CD4-positive, CD25-positive, alpha-beta regulatory T cell (primary cell): ENCODE results near the gene MAST4. TPM values are rescaled to one million over a fixed set of nuclear protein-coding genes. Genes with fewer than 3 reads are reported as not detected.
A peak's percentile ranks its signal among the peaks of the same experiment; 100 is the strongest.

Experiments
- ATAC-seq, 2 donors: fragments of 150-1000 bp; cut with Tn5 transposase; one replicate each; pipeline ENCODE4 v1.10.0; 2021; ENCODE audit warnings: low read depth in 2 of 2, moderate number of reproducible peaks in 2 of 2, moderate library complexity in 1 of 2
- DNase-seq, 3 donors: peaks; one replicate each; pipeline versions ENCODE4 v3.0.0 to v3.0.0-alpha.2; 2012 to 2022; ENCODE audit warnings: mixed read lengths in 1 of 3
- H3K27ac ChIP-seq: one replicate; pipeline ENCODE4 v1.7.0; 2013; ENCODE audit warnings: mild to moderate bottlenecking, low read length; ENCODE audit not compliant: insufficient read depth, poor library complexity, severe bottlenecking
- H3K27me3 ChIP-seq: one replicate; pipeline ENCODE4 v1.7.0; 2013; ENCODE audit warnings: low read length; ENCODE audit not compliant: control insufficient read depth, insufficient read depth
- H3K36me3 ChIP-seq: one replicate; pipeline ENCODE4 v1.7.0; 2013; ENCODE audit warnings: mild to moderate bottlenecking, low read length, moderate library complexity; ENCODE audit not compliant: control insufficient read depth, insufficient read depth
- H3K4me1 ChIP-seq: 2 replicates; pipeline ENCODE4 v1.7.0; 2013; ENCODE audit warnings: mild to moderate bottlenecking, low read length; ENCODE audit not compliant: insufficient read depth, control insufficient read depth, poor library complexity, severe bottlenecking
- H3K4me3 ChIP-seq: one replicate; pipeline ENCODE4 v1.7.0; 2013; ENCODE audit warnings: low read depth, mild to moderate bottlenecking, low read length, moderate library complexity
- H3K9me3 ChIP-seq, 2 experiments: 1 replicate in 1 of 2; 2 replicates in 1 of 2; pipeline ENCODE4 v1.7.0; 2013; ENCODE audit warnings: low read length in 2 of 2, mild to moderate bottlenecking in 1 of 2, moderate library complexity in 1 of 2; ENCODE audit not compliant: control insufficient read depth in 2 of 2
- H3K27ac Mint-ChIP-seq, 3 donors: one replicate each; pipeline ENCODE4 v1.8.0; 2020 to 2022; ENCODE audit warnings: mild to moderate bottlenecking in 3 of 3, mixed read lengths in 3 of 3, moderate library complexity in 2 of 3
- H3K27me3 Mint-ChIP-seq: one replicate; pipeline ENCODE4 v1.8.0; 2022; ENCODE audit warnings: mild to moderate bottlenecking, mixed read lengths
- H3K36me3 Mint-ChIP-seq: one replicate; pipeline ENCODE4 v1.8.0; 2020; ENCODE audit warnings: mixed read lengths
- H3K4me1 Mint-ChIP-seq, 4 donors: one replicate each; pipeline ENCODE4 v1.8.0; 2020 to 2022; ENCODE audit warnings: mixed read lengths in 4 of 4, mild to moderate bottlenecking in 1 of 4
- H3K4me3 Mint-ChIP-seq, 4 donors: one replicate each; pipeline ENCODE4 v1.8.0; 2020 to 2022; ENCODE audit warnings: mild to moderate bottlenecking in 4 of 4, mixed read lengths in 4 of 4, moderate library complexity in 3 of 4
- H3K9me3 Mint-ChIP-seq, 7 donors: one replicate each; pipeline ENCODE4 v1.8.0; 2020 to 2022; ENCODE audit warnings: mixed read lengths in 7 of 7, mild to moderate bottlenecking in 3 of 7, moderate library complexity in 2 of 7
- polyA plus RNA-seq, 4 donors: library from polyadenylated mRNA; unstranded; fragments of 300-500 nt; fragmentation: Illumina TruSeq; gene quantifications; one replicate each; pipeline ENCODE4 v1.2.3, GENCODE V29; 2021
- total RNA-seq: library from RNA; stranded (reverse); gene quantifications from one replicate; pipeline ENCODE4 v1.2.3, GENCODE V29; 2022

The MAST4 gene
- total and polyA plus RNA-seq, 5 donors from 2014 or later, result 11.7 to 54.1 (median 12.7) TPM

GRCh38 chr5:66633754-66634153, 37.6 kb downstream of the MAST4 start:
- H3K4me1 Mint-ChIP-seq, result no peaks in the 10 kb centered on the region
- no peak for ATAC-seq

GRCh38 chr5:66634601-66635000, 38.4 kb downstream of the MAST4 start:
- no peaks in the 10 kb centered on the region for H3K4me1 Mint-ChIP-seq
- Histone ChIP-seq H3K4me1 (no peaks in the 10 kb centered on the region), H3K27me3 (no peaks in the 10 kb centered on the region), H3K4me3 (no peak overlapping the region), H3K9me3 (no peaks in the 10 kb centered on the region), H3K36me3 (no peaks in the 10 kb centered on the region), H3K27ac (no peak overlapping the region)
- H3K36me3 Mint-ChIP-seq, result no peaks in the 10 kb centered on the region
- no peak for ATAC-seq
- H3K27ac Mint-ChIP-seq, result peak overlapping the region in 1 of 3 donors; percentile 54
- H3K9me3 Mint-ChIP-seq, result peaks cover 0 to 2% (median 0%) of the 10 kb centered on the region in 7 donors
- no peak for DNase-seq
- H3K4me3 Mint-ChIP-seq, result no peak overlapping the region
- H3K27me3 Mint-ChIP-seq, result no peaks in the 10 kb centered on the region

More at GRCh38 chr5:66633754-66634153, 37.6 kb downstream of the MAST4 start:
- no peaks in the 10 kb centered on the region for H3K9me3 ChIP-seq
- Mint-ChIP-seq H3K9me3 (peaks cover 0 to 2% (median 0%) of the 10 kb centered on the region in 7 donors), H3K27ac (no peak overlapping the region), H3K4me3 (no peak overlapping the region), H3K36me3 (no peaks in the 10 kb centered on the region), H3K27me3 (no peaks in the 10 kb centered on the region)
- no peak overlapping the region for H3K4me3 ChIP-seq
- H3K36me3 ChIP-seq, result no peaks in the 10 kb centered on the region
- no peaks in the 10 kb centered on the region for H3K4me1 ChIP-seq
- no peak for DNase-seq
- H3K27ac ChIP-seq, result no peak overlapping the region
- no peaks in the 10 kb centered on the region for H3K27me3 ChIP-seq

GRCh38 chr5:66637994-66638393, 41.8 kb downstream of the MAST4 start:
- H3K4me1 Mint-ChIP-seq, result no peaks in the 10 kb centered on the region
- H3K27ac ChIP-seq, result no peak overlapping the region
- no peaks in the 10 kb centered on the region for H3K36me3 ChIP-seq
- H3K4me3 ChIP-seq, result no peak overlapping the region
- no peaks in the 10 kb centered on the region for H3K4me1 ChIP-seq
- no peak overlapping the region for H3K4me3 Mint-ChIP-seq
- H3K9me3 Mint-ChIP-seq, result peaks cover 0 to 2% (median 0%) of the 10 kb centered on the region in 7 donors
- no peaks in the 10 kb centered on the region for H3K9me3 ChIP-seq
- H3K27me3 ChIP-seq, result no peaks in the 10 kb centered on the region
- no peak overlapping the region for H3K27ac Mint-ChIP-seq
- no peaks in the 10 kb centered on the region for H3K36me3 Mint-ChIP-seq
- peaks cover 4% of the 10 kb centered on the region for H3K27me3 Mint-ChIP-seq
- DNase-seq, result no peak
- ATAC-seq, result no peak

- no peaks in the 10 kb centered on the region for H3K9me3 ChIP-seq
- H3K4me1 ChIP-seq, result no peaks in the 10 kb centered on the region
- Mint-ChIP-seq H3K4me1 (no peaks in the 10 kb centered on the region), H3K36me3 (no peaks in the 10 kb centered on the region), H3K4me3 (no peak overlapping the region), H3K27ac (no peak overlapping the region), H3K27me3 (peaks cover 4% of the 10 kb centered on the region), H3K9me3 (peaks cover 0 to 2% (median 0%) of the 10 kb centered on the region in 7 donors)
- H3K36me3 ChIP-seq, result no peaks in the 10 kb centered on the region
- no peaks in the 10 kb centered on the region for H3K27me3 ChIP-seq
- DNase-seq, result no peak
- no peak for ATAC-seq
- no peak overlapping the region for H3K27ac ChIP-seq
- no peak overlapping the region for H3K4me3 ChIP-seq
Observed at GRCh38 chr5:66639037-66639436, 42.8 kb downstream of the MAST4 start.

GRCh38 chr5:66642538-66642937, 46.3 kb downstream of the MAST4 start:
- H3K27me3 Mint-ChIP-seq, result peaks cover 10% of the 10 kb centered on the region
- H3K36me3 Mint-ChIP-seq, result no peaks in the 10 kb centered on the region
- H3K4me1 Mint-ChIP-seq, result no peaks in the 10 kb centered on the region
- Histone ChIP-seq H3K27me3 (peaks cover 2% of the 10 kb centered on the region), H3K27ac (no peak overlapping the region), H3K4me1 (no peaks in the 10 kb centered on the region), H3K36me3 (no peaks in the 10 kb centered on the region), H3K9me3 (no peaks in the 10 kb centered on the region), H3K4me3 (no peak overlapping the region)
- H3K27ac Mint-ChIP-seq, result no peak overlapping the region
- DNase-seq (no peak), ATAC-seq (no peak)
- peaks cover 0 to 2% (median 0%) of the 10 kb centered on the region in 7 donors for H3K9me3 Mint-ChIP-seq
- no peak overlapping the region for H3K4me3 Mint-ChIP-seq

- Mint-ChIP-seq H3K9me3 (peaks cover 0 to 3% (median 0%) of the 10 kb centered on the region in 7 donors), H3K4me1 (no peaks in the 10 kb centered on the region), H3K27me3 (peaks cover 10% of the 10 kb centered on the region), H3K27ac (no peak overlapping the region), H3K36me3 (no peaks in the 10 kb centered on the region), H3K4me3 (no peak overlapping the region)
- Histone ChIP-seq H3K27me3 (peaks cover 2% of the 10 kb centered on the region), H3K4me3 (no peak overlapping the region), H3K9me3 (no peaks in the 10 kb centered on the region), H3K4me1 (no peaks in the 10 kb centered on the region), H3K27ac (no peak overlapping the region), H3K36me3 (no peaks in the 10 kb centered on the region)
- no peak for ATAC-seq
- no peak for DNase-seq
Observed at GRCh38 chr5:66643387-66643786, 47.2 kb downstream of the MAST4 start.

- no peak overlapping the region for H3K4me3 ChIP-seq
- H3K9me3 ChIP-seq, result no peaks in the 10 kb centered on the region
- ATAC-seq (no peak), DNase-seq (no peak)
- Mint-ChIP-seq H3K27ac (no peak overlapping the region), H3K4me1 (no peaks in the 10 kb centered on the region), H3K27me3 (peaks cover 10% of the 10 kb centered on the region), H3K36me3 (no peaks in the 10 kb centered on the region), H3K4me3 (no peak overlapping the region), H3K9me3 (peaks cover 0 to 3% (median 0%) of the 10 kb centered on the region in 7 donors)
- no peaks in the 10 kb centered on the region for H3K4me1 ChIP-seq
- no peaks in the 10 kb centered on the region for H3K36me3 ChIP-seq
- H3K27me3 ChIP-seq, result peaks cover 2% of the 10 kb centered on the region
- no peak overlapping the region for H3K27ac ChIP-seq
Observed at GRCh38 chr5:66644111-66644510, 47.9 kb downstream of the MAST4 start.

- Histone ChIP-seq H3K27ac (no peak overlapping the region), H3K9me3 (no peaks in the 10 kb centered on the region), H3K4me1 (no peaks in the 10 kb centered on the region), H3K4me3 (no peak overlapping the region), H3K36me3 (no peaks in the 10 kb centered on the region), H3K27me3 (peaks cover 7% of the 10 kb centered on the region)
- Mint-ChIP-seq H3K4me1 (no peaks in the 10 kb centered on the region), H3K36me3 (no peaks in the 10 kb centered on the region), H3K27ac (no peak overlapping the region), H3K4me3 (no peak overlapping the region), H3K27me3 (peaks cover 10% of the 10 kb centered on the region), H3K9me3 (peaks cover 0 to 3% (median 0%) of the 10 kb centered on the region in 7 donors)
- DNase-seq (no peak), ATAC-seq (no peak)
Observed at GRCh38 chr5:66645039-66645438, 48.8 kb downstream of the MAST4 start.
